ENCODE results near the gene NOTCH2. TPM values are rescaled to one million over a fixed set of nuclear protein-coding genes. Genes with fewer than 3 reads are reported as not detected.

Gene NOTCH2
- total RNA-seq: 48.7 TPM

DNA sequence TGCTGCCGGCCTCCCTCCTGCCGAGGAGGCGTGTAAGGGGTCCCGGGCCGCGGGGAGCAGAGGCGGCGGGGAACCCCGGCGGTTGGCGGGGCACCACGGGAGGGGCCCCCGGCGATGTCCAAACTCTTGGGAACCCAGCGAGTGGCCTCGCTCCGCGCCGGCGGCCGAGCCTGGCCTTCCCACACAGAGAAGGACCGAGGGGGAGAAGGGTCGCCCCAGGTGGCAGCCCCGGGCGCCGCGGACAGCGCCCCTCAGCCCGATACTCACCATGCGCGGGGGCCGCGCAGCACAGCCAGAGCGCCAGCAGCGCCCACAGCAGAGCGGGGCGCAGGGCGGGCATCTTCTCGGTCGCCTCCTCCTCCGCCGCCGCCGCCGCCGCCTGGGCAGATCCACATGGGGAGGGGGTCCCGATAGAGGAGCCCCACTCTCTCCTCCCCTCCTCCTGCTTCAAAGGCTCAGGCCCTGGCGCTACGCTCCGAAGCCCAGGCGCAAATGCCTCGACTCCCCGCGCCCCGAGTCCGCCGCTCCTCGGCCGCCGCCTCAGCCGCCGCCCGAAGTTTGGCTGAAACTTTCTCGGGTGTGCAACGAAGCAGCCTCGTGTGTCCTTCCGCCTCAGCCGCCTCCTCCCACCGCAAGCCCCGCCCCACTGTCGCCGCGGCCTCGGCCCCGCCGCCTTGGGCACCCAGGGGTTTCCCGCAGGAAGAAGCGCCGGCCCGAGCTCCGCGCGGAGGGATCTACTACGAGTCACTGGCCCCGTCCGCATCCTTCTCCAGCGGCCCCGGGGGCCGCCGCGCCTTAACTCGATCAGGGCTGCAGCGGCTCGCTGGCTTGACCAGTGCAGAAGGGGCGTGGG is at the start of gene NOTCH2:
Gene NOTCH2, minus strand, starts transcription at position 596 of the 853 bp plus-strand sequence. Its CDS starts 256 bp downstream, at position 340.

GRCh38 chr1:119896303-119896702 is 173.2 kb downstream of the NOTCH2 start, which contains the start of gene ADAM30:
Gene ADAM30, minus strand, starts transcription at chr1:119896515. Its CDS starts 179 bp downstream, at chr1:119896336.

Other genes with a start within 250 kb of the NOTCH2 start
- gene ADAM30, start 173.1 kb downstream of the NOTCH2 start, total RNA-seq: not detected
- gene SEC22B, start 106.9 kb upstream of the NOTCH2 start, total RNA-seq: 30.0 TPM

Data from diencephalon (tissue), 1 donor.